ENCODE data around the gene ARSB.

- no peak for TF ChIP-seq CTCF (IDR thresholded peaks at IDR 0.05)
- no peak for TF ChIP-seq POLR2A (IDR thresholded peaks at IDR 0.05)
Observed at GRCh38 chr5:78907255-78907891, 77.7 kb downstream of the ARSB start.
